Measurements from ENCODE around the gene DNAI2. TPM values are rescaled to one million over a fixed set of nuclear protein-coding genes. Genes with fewer than 3 reads are reported as not detected.

Gene DNAI2
- total and polyA plus RNA-seq, 12 donors: 0.06 to 0.26 (median 0.14) TPM; not detected in 9

DNA sequence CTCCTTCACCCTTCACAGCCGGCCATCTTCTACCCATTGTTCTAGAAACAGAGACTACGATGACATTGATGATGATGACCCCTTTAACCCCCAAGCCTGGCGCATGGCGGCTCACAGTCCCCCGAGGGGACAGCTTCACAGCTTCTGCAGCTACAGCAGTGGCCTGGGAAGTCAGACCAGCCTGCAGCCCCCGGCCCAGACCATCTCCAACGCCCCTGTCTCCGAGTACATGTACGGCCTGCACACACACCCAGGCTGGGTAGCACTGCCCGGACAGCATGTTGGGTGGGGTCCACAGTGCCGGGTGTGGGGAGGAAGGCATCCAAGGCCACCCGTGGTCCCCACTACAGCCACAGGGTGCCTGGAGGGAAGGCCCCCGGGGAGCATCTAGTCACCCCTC lies 21.0 kb upstream of the DNAI2 start:
- intact Hi-C loops (cut with DNase I): no loop called here
- 86 to 93% (median 90%) methylated on average over 2 to 13 of the region's 13 CpGs for WGBS, 4 donors
- H3K36me3 ChIP-seq (replicated peaks in 1 of 2): no peaks in the 10 kb centered on the region

DNA sequence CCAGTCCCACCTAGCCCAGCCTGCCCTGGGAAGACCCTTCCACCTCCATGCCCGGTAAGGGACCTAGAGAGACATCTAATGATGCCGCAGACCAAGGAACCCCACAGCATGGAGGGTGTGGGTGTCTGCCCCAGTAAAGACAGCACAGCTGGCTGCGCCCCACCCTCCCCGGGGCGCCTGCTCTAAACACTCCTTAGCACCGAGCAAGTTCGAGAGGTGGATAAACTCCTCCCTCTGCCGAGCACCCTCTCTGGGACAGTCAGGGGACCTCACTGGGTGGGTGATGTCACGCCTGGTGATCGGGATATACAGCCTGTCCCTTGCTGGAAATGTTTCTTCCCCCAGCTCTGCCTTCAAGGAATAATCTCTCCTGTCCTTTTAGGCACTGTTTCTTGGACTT lies 16.7 kb upstream of the DNAI2 start:
- Histone ChIP-seq H3K4me1 (replicated peaks in 1 of 2) (no peaks in the 10 kb centered on the region), H3K9me3 (replicated peaks in 1 of 3) (no peaks in the 10 kb centered on the region), H3K27me3 (no peaks in the 10 kb centered on the region), H3K36me3 (replicated peaks in 1 of 2) (no peaks in the 10 kb centered on the region), H3K27ac (no peak overlapping the region), H3K4me3 (no peak overlapping the region)
- intact Hi-C loops (cut with DNase I): no loop called here
- no peak for DNase-seq
- TF ChIP-seq POLR2A (IDR thresholded peaks at IDR 0.05) (no peak), CTCF (IDR thresholded peaks at IDR 0.05) (no peak)
- 86 to 97% (median 93%) methylated on average over 3 to 10 of the region's 10 CpGs for WGBS, 4 donors

More for the DNA sequence above, 21.0 kb upstream of the DNAI2 start:
- Histone ChIP-seq H3K27ac (no peak overlapping the region), H3K27me3 (no peaks in the 10 kb centered on the region), H3K9me3 (replicated peaks in 1 of 3) (no peaks in the 10 kb centered on the region), H3K4me1 (replicated peaks in 1 of 2) (no peaks in the 10 kb centered on the region), H3K4me3 (no peak overlapping the region)
- no peak for DNase-seq
- TF ChIP-seq CTCF (IDR thresholded peaks at IDR 0.05) (no peak), POLR2A (IDR thresholded peaks at IDR 0.05) (no peak)

DNA sequence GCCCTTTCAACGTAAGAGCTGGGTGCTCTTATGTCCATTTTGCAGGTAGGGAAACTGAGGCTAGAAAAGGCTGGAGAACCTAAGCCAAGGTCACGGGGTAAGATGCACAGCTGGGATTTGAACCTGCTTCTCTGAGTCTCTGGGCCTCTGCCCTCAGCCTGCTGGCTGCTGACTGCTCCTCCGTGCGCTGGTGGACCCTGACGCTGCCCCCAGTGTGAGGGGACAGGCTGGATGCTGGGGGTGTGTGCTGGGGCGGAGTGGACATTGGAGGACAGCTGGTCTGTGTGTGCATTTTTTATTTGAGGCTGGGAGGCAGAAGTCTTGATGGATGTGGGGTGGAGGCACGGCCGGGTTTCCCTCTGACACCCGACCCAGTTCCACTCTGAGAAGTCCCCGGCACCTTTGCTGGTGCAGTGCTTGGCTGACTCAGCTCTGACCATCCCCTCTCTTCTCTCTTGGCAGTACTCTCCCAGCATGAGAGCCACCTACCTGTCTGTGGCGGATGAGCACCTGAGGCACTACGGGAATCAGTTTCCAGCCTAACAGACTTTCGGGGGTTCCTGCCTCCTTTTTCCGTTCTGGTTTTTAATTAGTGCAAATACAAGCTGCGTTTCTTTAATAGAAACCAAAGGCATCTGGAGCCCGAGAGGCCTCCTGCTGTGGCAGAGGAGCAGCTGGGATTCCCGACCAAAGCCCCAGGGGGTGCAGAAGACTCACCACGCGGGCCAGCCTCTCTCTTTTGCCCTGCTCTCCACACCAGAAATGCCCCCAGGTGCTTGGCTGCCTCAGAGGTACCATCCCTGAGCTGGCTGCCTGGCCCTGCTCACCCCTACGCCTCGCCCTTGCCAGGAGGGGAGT lies 14.1 kb upstream of the DNAI2 start:
- intact Hi-C loops (cut with DNase I): no loop called here
- H3K36me3 ChIP-seq (replicated peaks in 1 of 2): no peaks in the 10 kb centered on the region

DNA sequence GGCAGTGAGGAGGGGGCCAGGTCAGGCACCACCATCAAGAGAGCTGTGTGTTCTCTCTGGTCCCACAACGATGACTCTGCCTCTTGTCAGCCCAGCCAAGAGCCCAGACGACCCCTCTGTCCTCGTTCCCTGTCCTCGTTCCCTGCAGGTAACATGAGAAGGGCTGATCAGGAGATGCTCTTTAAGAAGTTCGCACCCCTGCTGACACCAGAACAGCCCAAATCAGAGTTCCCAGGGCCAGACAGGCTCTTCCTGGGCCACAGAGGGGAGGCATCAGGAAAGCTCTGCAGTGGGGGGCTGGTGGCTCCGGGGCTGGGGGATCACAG lies 13.5 kb upstream of the DNAI2 start:
- Histone ChIP-seq H3K27ac (no peak overlapping the region), H3K4me3 (no peak overlapping the region), H3K36me3 (replicated peaks in 1 of 2) (no peaks in the 10 kb centered on the region), H3K9me3 (replicated peaks in 1 of 3) (no peaks in the 10 kb centered on the region), H3K27me3 (no peaks in the 10 kb centered on the region), H3K4me1 (replicated peaks in 1 of 2) (no peaks in the 10 kb centered on the region)
- TF ChIP-seq POLR2A (IDR thresholded peaks at IDR 0.05) (no peak), CTCF (IDR thresholded peaks at IDR 0.05) (no peak)
- no peak for DNase-seq
- intact Hi-C loops (cut with DNase I): no loop called here
- WGBS, 4 donors: 78 to 93% (median 83%) methylated on average over 5 to 6 of the region's 6 CpGs

More for the DNA sequence above, 14.1 kb upstream of the DNAI2 start:
- no peak overlapping the region for H3K27ac ChIP-seq
- no peak for TF ChIP-seq POLR2A (IDR thresholded peaks at IDR 0.05)
- TF ChIP-seq CTCF (IDR thresholded peaks at IDR 0.05): no peak
- 81 to 91% (median 83%) methylated on average over 14 to 21 of the region's 21 CpGs for WGBS, 4 donors
- H3K27me3 ChIP-seq: no peaks in the 10 kb centered on the region
- no peaks in the 10 kb centered on the region for H3K4me1 ChIP-seq (replicated peaks in 1 of 2)
- no peak overlapping the region for H3K4me3 ChIP-seq
- no peaks in the 10 kb centered on the region for H3K9me3 ChIP-seq (replicated peaks in 1 of 3)
- no peak for DNase-seq
